Right lobe of liver (tissue), 6 donors: Measurements from ENCODE around the gene METRNL. TPM values are rescaled to one million over a fixed set of nuclear protein-coding genes. Genes with fewer than 3 reads are reported as not detected.

Source experiments
- ATAC-seq, 4 donors: fragments of 200-7000 bp; cut with Tn5 transposase; one replicate each; pipeline ENCODE4 v1.9.1; 2020; ENCODE audit warnings: mild to moderate bottlenecking in 4 of 4, moderate library complexity in 4 of 4
- DNase-seq, 3 donors: peaks; one replicate each; pipeline ENCODE4 v3.0.0-alpha.2; 2020
- H3K27ac ChIP-seq, 3 donors: fragments of 200-600 bp; one replicate each; pipeline ENCODE4 v1.8.0; 2022
- H3K27me3 ChIP-seq, 2 donors: fragments of 200-600 bp; one replicate each; pipeline ENCODE4 v1.8.0; 2022
- H3K36me3 ChIP-seq, 4 donors: fragments of 200-600 bp; sonication (generic) in 1 of 4; one replicate each; pipeline versions ENCODE4 v1.5.1 to v1.8.0; 2017 to 2022; ENCODE audit warnings: control low read depth in 1 of 4
- H3K4me1 ChIP-seq, 4 donors: fragments of 200-600 bp; sonication (generic) in 1 of 4; one replicate each; pipeline versions ENCODE4 v1.5.1 to v1.8.0; 2017 to 2022; ENCODE audit warnings: control low read depth in 1 of 4
- H3K4me3 ChIP-seq, 3 donors: fragments of 200-600 bp; one replicate each; pipeline ENCODE4 v1.8.0; 2022
- H3K9me3 ChIP-seq, 4 donors: fragments of 200-600 bp; sonication (generic) in 1 of 4; one replicate each; pipeline versions ENCODE4 v1.5.1 to v1.8.0; 2017 to 2022; ENCODE audit warnings: control low read depth in 1 of 4
- CTCF ChIP-seq, 4 donors: fragments of 200-600 bp in 3 of 4; fragments of 450-650 bp in 1 of 4; IDR thresholded peaks; one replicate each; pipeline versions ENCODE4 v1.5.1 to v1.8.0; 2016 to 2022; ENCODE audit warnings: antibody characterized with exemption in 4 of 4, mild to moderate bottlenecking in 2 of 4
- POLR2A ChIP-seq: fragments of 450-650 bp; IDR thresholded peaks from one replicate; pipeline ENCODE4 v1.6.1; 2017; ENCODE audit warnings: antibody characterized with exemption, mild to moderate bottlenecking
- WGBS: methylation state at CpG from one replicate; pipeline ENCODE4 v1.1.6; 2018; ENCODE audit warnings: low coverage, low lambda C conversion rate; ENCODE audit not compliant: insufficient coverage; ENCODE audit errors: missing lambda C conversion rate; 5-methylcytosine and 5-hydroxymethylcytosine counted together
- intact Hi-C, 2 donors: fragments of 100-400 bp; cut with DNase I; formaldehyde crosslinking; loops; one replicate each; pipeline versions ENCODE4 v1.11.2 to v1.14.1; 2022
- total RNA-seq, 6 experiments: library from RNA; depleted of rRNA in 2 of 6; stranded (reverse); fragments of >200 nt in 2 of 6; fragmentation: NEBNext Ultra II Directional in 3 of 6; extraction: Animal tissue kit (Norgen Biotek cat#: 25700) in 3 of 6; gene quantifications; one replicate each; pipeline versions ENCODE4 v1.1.0 to v1.2.4, GENCODE V29; 2016 to 2023
- donor health status: DM: no; HTN: yes; CAD: no.
- donor health status: DM: no; HTN: no; CAD: no.
- donor health status: DM: no; HTN: no; CAD: no.
- donor health status: DM: no; HTN: yes; CAD: no.
- donor health status: DM: no; HTN: yes; CAD: no.

METRNL gene
- total RNA-seq, 6 experiments from 2014 or later, result 2.3 to 18.6 (median 5.9) TPM

DNA sequence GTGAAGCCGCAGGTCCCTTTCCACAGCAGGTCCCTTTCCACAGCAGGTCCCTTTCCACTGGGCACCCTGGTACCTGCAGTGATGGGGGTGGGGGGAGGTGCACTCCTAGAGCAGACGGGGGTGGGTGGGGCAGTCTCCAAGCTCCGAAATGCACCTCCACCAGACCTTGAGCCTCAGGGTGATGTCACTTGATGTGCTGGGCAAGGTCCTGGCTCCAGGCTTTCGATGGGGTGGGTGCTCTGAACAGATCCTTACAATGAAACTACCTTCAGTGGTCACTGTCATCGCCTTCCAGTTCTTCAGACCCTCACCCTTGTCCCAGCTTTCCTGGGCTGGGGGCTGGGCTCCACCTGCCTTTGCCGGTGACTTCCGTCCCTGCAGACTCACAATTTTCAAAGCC lies 1.5 kb upstream of the METRNL start:
- ATAC-seq, result no peak
- 56% methylated on average over 4 of the region's 7 CpGs for WGBS
- no peak for DNase-seq
- no peaks in the 10 kb centered on the region for H3K9me3 ChIP-seq
- no peaks in the 10 kb centered on the region for H3K36me3 ChIP-seq
- TF ChIP-seq CTCF (IDR thresholded peaks at IDR 0.05), result no peak
- no peak for TF ChIP-seq POLR2A
- no peak overlapping the region for H3K27ac ChIP-seq
- intact Hi-C loops, result no loop called here
- H3K4me1 ChIP-seq, result no peaks in the 10 kb centered on the region
- no peak overlapping the region for H3K4me3 ChIP-seq
- peaks cover 0 to 6% of the 10 kb centered on the region in 2 donors for H3K27me3 ChIP-seq

GRCh38 chr17:83078378-83079351 lies 744 bp upstream of the METRNL start:
- peak overlapping the region; percentile 59 to 67 (median 61) for H3K4me3 ChIP-seq
- no peaks in the 10 kb centered on the region for H3K4me1 ChIP-seq
- H3K9me3 ChIP-seq, result no peaks in the 10 kb centered on the region
- peaks cover 0 to 6% of the 10 kb centered on the region in 2 donors for H3K27me3 ChIP-seq
- no peak for TF ChIP-seq POLR2A
- TF ChIP-seq CTCF (IDR thresholded peaks at IDR 0.05), result no peak
- peak overlapping the region in 2 of 3 donors; percentile 31 to 67 for H3K27ac ChIP-seq
- H3K36me3 ChIP-seq, result no peaks in the 10 kb centered on the region
- DNase-seq, result peak in 1 of 3 donors; percentile 48
- peak; percentile 7 to 30 (median 15) for ATAC-seq
- 5% methylated on average over 24 of the region's 93 CpGs for WGBS
- intact Hi-C loops, result no loop called here

DNA sequence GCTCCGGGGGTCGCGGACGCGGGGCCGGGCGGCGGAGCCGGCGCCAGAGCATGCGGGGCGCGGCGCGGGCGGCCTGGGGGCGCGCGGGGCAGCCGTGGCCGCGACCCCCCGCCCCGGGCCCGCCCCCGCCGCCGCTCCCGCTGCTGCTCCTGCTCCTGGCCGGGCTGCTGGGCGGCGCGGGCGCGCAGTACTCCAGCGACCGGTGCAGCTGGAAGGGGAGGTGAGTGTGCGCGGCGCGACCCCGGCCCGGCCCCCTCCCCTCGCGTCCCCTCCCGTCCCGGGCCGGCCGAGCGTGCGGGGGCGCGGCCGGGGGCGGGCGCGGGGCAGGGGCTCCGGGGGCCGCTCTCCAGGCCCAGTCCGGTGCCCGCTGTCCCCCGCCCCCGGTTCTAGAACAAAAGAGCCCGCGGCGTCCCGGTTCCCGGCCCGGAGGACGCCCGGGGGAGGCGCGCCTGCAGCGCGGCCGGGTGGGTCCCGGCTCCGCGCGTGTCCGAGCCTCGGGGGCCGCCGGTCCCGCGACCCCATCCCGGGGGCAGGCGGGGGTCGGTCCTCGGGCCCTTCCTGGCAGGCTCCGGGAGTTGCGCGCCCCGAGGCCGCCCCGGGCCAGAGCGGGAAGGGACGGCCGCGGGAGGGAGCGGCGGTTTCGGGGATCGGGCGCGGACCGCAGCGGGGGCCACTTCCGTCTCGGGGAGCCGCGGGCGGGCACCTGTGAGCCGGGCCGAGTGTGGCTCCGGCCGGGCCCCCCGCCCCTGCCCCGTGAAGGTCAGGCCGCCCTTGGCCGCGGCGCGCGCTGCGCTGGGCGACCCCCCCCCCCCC lies 563 bp downstream of the METRNL start:
- Histone ChIP-seq H3K27me3 (peaks cover 0 to 6% of the 10 kb centered on the region in 2 donors), H3K4me3 (peak overlapping the region; percentile 44 to 67 (median 44)), H3K9me3 (no peaks in the 10 kb centered on the region), H3K36me3 (no peaks in the 10 kb centered on the region), H3K27ac (peak overlapping the region; percentile 58 to 80 (median 72)), H3K4me1 (no peaks in the 10 kb centered on the region)
- ATAC-seq (no peak), DNase-seq (no peak)
- TF ChIP-seq CTCF (IDR thresholded peaks at IDR 0.05) (no peak), POLR2A (no peak)
- intact Hi-C loops, result no loop called here
- WGBS, result 0% methylated on average over 2 of the region's 127 CpGs

DNA sequence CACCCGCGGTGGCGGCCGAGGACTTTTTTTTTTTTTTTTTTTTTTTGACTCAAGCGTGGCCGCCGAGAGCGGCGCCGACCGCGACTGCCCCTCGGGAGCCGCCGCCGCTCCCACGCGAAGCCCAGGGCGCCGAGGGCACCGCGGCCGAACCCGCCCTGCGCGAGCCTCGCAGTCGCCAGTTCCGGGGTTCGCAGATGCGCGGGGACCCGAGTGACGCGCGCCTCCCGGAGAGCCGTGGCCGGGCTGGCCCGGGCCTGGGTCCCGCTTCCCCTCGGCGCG lies 1.1 kb downstream of the METRNL start:
- no peaks in the 10 kb centered on the region for H3K36me3 ChIP-seq
- ATAC-seq (peak in 1 of 4 donors; percentile 4), DNase-seq (no peak)
- peak overlapping the region; percentile 56 to 80 (median 72) for H3K27ac ChIP-seq
- intact Hi-C loops, result no loop called here
- H3K4me3 ChIP-seq, result peak overlapping the region; percentile 44 to 67 (median 44)
- H3K4me1 ChIP-seq, result no peaks in the 10 kb centered on the region
- 5% methylated on average over 26 of the region's 44 CpGs for WGBS
- no peak for TF ChIP-seq POLR2A
- no peak for TF ChIP-seq CTCF (IDR thresholded peaks at IDR 0.05)
- peaks cover 0 to 6% of the 10 kb centered on the region in 2 donors for H3K27me3 ChIP-seq
- no peaks in the 10 kb centered on the region for H3K9me3 ChIP-seq
